GM19328 (cell line): ENCODE measurements around the gene ANO1.

Experiments
- ATAC-seq: cut with Tn5 transposase; IDR thresholded peaks from one replicate; pipeline ENCODE4 v1.9.1; 2021; ENCODE audit warnings: mild to moderate bottlenecking, moderate library complexity; ENCODE audit not compliant: unreplicated experiment

ANO1 gene

DNA sequence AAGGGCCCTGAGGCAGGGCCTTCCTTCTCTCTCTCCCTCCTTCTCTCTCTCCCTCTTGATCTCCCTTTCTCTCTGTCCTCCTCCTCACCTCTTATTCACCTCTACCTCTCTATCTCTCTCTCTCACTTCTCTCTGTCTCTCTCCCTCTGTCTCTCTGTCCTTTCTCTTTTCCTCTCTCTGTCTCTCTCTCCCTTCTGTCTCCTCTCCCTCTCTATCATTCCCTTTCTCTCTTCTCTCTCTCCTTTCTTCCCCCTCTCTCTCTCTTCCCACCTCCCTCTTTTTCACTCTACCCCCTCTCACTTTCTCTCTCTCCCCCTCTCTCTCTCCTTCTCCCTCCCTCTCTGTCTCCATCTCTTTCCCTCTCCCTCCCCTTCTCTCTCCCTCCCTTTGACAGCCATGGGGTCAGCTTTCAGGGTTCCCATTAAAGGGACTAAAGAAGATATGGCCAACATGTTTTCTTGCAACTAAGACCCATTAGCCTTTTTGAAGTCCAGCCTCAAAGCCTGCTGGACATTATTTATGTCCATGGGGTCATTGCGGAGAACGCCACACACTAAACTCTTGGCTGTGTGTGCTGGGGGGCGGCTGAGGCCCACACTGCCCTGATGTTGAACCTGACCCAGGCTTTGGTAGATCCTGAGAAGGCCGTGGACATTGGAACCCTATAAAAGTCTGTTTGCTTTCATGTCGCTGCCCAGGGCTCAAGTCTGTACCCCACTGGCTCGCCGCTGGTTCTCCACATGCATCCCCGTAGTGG is 15.0 kb downstream of the ANO1 start:
- ATAC-seq = no peak

GRCh38 chr11:70095541-70096252 is 17.6 kb downstream of the ANO1 start:
- ATAC-seq = no peak

- no peak for ATAC-seq
These were observed 19.9 kb downstream of the ANO1 start for GRCh38 chr11:70097783-70098563.

- ATAC-seq = no peak
These were observed 20.8 kb downstream of the ANO1 start for GRCh38 chr11:70098936-70099335.

- ATAC-seq = no peak
These were observed 21.6 kb downstream of the ANO1 start for GRCh38 chr11:70099578-70100279.

DNA sequence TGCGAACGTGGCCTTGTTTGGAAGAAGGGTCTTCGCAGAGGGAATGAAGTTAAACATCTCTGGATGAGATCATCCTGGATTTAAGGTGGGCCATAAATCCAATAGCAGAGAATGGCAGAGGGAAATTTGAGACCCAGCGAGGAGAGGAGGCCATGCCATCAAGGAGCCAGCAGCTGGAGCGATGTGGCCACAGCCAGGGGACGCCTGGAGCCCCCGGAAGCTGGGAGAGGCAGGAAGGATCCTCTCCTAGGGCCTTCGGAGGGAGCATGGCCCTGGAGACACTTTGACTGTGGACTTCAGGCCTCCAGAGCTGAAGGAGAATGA is 22.1 kb downstream of the ANO1 start:
- ATAC-seq = no peak

DNA sequence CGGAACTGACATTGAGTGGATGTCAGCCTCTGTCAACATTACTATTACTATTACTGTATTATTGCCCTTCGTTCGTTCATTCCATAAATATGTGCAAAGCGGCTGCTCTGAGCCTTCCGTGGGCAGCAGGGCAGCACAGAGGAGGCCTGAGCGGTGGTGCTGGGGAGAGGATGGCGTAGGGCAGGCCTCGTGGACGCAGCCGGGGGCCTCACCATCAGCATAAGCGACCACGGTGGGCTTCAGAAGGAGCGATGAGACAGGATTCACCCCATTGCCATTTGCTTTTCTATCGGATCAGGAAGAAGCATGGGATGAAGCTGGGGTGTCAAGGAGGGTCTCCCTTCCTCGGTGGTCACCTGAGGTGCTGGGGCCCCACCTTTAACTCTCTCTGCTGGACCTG is 22.7 kb downstream of the ANO1 start:
- no peak for ATAC-seq

GRCh38 chr11:70103256-70103975 is 25.3 kb downstream of the ANO1 start:
- ATAC-seq = no peak

DNA sequence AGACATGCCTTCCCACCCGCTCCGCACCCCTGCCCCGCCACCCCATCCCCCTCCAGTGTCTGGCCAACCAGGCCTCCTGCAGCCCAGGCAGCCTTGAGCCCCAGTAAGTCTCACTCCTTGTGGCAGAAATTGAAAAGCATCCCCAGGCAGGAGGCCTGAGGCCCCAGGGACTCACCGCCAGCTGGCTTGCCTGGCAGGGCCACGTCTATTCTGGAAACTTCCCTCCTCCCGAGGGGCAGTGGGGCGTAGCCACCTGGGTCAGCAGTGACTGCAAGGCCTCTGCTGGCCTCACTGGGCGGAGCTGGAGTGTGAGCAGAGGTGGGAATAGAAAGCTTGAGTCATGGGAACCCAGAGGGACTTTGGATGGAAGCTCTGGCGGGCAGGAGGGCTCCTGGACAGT is 26.3 kb downstream of the ANO1 start:
- no peak for ATAC-seq

DNA sequence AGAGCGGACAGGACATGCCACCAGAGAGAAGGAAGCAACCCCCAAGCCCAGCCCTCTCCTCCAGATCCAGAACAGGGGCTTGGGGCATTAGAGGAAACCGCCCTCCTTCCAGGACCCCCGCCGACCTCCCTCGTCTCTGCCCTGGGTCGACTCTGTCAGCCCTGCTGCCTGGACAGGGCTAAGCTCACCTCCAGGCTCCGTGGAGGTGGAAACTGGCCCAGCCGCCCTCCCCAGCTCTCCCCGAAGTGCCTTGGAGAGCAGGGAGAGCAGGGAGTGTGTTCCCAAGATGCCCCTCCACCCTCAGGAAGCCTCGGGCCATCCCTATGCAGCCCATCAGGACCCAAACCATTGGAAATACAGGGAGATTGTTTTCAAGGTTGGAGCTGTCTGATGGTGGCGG is 26.8 kb downstream of the ANO1 start:
- ATAC-seq = no peak

GRCh38 chr11:70105369-70105754 is 27.2 kb downstream of the ANO1 start:
- ATAC-seq = no peak

GRCh38 chr11:70105755-70106571 is 27.8 kb downstream of the ANO1 start:
- ATAC-seq = no peak

- ATAC-seq = no peak
These were observed 28.6 kb downstream of the ANO1 start for GRCh38 chr11:70106757-70107156.

GRCh38 chr11:70107191-70107590 is 29.1 kb downstream of the ANO1 start:
- no peak for ATAC-seq

DNA sequence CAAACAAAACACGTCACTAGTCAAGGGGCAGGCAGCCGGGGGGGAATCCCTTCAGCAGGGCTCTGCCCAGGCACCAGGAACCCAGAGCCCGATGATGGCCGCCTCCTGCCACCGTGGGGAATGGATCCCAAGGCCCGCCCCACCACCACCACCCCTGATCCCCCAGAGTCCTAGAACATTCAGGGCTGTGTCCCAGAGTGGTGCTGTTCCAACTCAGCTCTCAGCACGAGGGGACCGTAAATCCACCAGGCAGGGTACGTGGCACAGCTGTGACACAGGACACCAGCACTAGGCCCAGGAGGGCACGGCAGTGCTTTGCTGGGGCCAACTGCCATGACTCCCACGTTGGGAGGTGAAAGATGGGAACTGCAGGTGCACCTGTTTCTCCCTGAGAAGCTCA is 29.6 kb downstream of the ANO1 start:
- ATAC-seq = no peak

DNA sequence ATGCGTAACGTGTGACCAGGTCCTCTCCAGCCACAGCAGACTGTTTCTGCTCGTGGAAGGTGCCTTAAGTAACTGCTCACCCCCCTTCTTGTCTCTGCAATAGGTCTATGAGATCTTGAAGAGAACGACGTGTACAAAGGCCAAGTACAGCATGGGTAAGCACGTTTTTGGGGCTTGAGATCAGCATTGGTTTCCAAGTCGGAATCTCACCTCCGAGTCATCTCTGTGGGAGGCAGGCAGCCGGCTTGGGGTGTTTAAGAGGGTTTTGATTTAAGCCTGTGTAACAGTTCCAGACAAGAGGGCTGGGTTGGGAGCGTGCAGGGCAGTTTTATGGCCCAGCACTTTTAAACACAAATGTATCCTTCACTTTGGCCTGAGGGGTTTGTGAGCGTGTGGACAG is 30.1 kb downstream of the ANO1 start:
- ATAC-seq = no peak

GRCh38 chr11:70109006-70109405 is 30.9 kb downstream of the ANO1 start:
- no peak for ATAC-seq

GRCh38 chr11:70109903-70110302 is 31.8 kb downstream of the ANO1 start:
- no peak for ATAC-seq

GRCh38 chr11:70110538-70111055 is 32.5 kb downstream of the ANO1 start:
- no peak for ATAC-seq
